Parathyroid adenoma (tissue), 2 donors: ENCODE data around the gene NQO2.
"Not testable (repeated sequence)": the region's sequence is repeated elsewhere in the genome, so short reads cannot be mapped to it uniquely, and the experiment has no call there.

ENCODE experiments used
- H2AFZ ChIP-seq: fragments of 300-600 bp; sonication (generic); one replicate; pipeline ENCODE4 v1.7.0; 2017; ENCODE audit warnings: antibody characterized with exemption, mild to moderate bottlenecking
- H3K27ac ChIP-seq: fragments of 300-600 bp; sonication (generic); one replicate; pipeline ENCODE4 v1.7.0; 2017
- H3K27me3 ChIP-seq: fragments of 300-600 bp; sonication (generic); one replicate; pipeline ENCODE4 v1.7.0; 2017; ENCODE audit warnings: low read length; ENCODE audit not compliant: control insufficient read depth, insufficient read depth
- H3K36me3 ChIP-seq: fragments of 300-600 bp; sonication (generic); one replicate; pipeline ENCODE4 v1.7.0; 2017; ENCODE audit warnings: low read length; ENCODE audit not compliant: control insufficient read depth, insufficient read depth
- H3K4me1 ChIP-seq: fragments of 300-600 bp; sonication (generic); one replicate; pipeline ENCODE4 v1.7.0; 2017; ENCODE audit warnings: control low read depth
- H3K4me2 ChIP-seq: fragments of 300-600 bp; sonication (generic); one replicate; pipeline ENCODE4 v1.7.0; 2017; ENCODE audit warnings: low read length
- H3K4me3 ChIP-seq: fragments of 300-600 bp; sonication (generic); one replicate; pipeline ENCODE4 v1.7.0; 2017; ENCODE audit warnings: low read depth, low read length
- H3K79me2 ChIP-seq: fragments of 300-600 bp; sonication (generic); one replicate; pipeline ENCODE4 v1.7.0; 2017; ENCODE audit warnings: control low read depth
- H3K9ac ChIP-seq: fragments of 300-600 bp; sonication (generic); one replicate; pipeline ENCODE4 v1.7.0; 2017; ENCODE audit warnings: mild to moderate bottlenecking
- H3K9me3 ChIP-seq: fragments of 300-600 bp; sonication (generic); one replicate; pipeline ENCODE4 v1.7.0; 2017; ENCODE audit warnings: low read length; ENCODE audit not compliant: control insufficient read depth
- TF ChIP-seq, protein P1 (sequence below): fragments of 300-600 bp; sonication (generic); IDR thresholded peaks from one replicate; pipeline ENCODE4 v1.7.0; 2017; ENCODE audit warnings: antibody characterized with exemption, mild to moderate bottlenecking
- donor health status: primary hyperparathyroidism.

Gene NQO2

DNA sequence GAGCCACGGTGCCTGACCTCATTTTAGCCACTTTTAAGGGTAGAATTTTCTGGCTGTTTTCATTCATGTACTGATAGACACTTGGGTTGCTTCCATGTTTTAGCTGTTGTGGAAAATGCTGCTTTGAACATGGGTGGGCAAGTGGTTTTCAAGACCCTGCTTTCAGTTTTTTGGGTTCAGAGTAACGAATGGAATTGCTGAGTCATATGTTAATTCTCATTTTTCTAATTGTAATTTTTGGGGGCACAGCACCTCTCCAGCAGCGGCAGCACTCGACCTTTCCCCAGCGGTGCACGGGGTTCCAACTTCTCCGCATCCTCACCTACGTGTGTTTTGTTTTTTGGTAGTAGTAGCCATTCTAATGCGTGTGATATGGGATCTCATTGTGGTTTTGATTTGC, 5.4 kb downstream of the NQO2 start:
- no peak overlapping the region for H2AFZ ChIP-seq
- H3K4me1 ChIP-seq, result no peaks in the 10 kb centered on the region
- no peak overlapping the region for H3K9ac ChIP-seq
- H3K4me2 ChIP-seq, result no peak overlapping the region
- H3K27ac ChIP-seq, result no peak overlapping the region
- no peaks in the 10 kb centered on the region for H3K36me3 ChIP-seq
- TF ChIP-seq, protein P1, sequence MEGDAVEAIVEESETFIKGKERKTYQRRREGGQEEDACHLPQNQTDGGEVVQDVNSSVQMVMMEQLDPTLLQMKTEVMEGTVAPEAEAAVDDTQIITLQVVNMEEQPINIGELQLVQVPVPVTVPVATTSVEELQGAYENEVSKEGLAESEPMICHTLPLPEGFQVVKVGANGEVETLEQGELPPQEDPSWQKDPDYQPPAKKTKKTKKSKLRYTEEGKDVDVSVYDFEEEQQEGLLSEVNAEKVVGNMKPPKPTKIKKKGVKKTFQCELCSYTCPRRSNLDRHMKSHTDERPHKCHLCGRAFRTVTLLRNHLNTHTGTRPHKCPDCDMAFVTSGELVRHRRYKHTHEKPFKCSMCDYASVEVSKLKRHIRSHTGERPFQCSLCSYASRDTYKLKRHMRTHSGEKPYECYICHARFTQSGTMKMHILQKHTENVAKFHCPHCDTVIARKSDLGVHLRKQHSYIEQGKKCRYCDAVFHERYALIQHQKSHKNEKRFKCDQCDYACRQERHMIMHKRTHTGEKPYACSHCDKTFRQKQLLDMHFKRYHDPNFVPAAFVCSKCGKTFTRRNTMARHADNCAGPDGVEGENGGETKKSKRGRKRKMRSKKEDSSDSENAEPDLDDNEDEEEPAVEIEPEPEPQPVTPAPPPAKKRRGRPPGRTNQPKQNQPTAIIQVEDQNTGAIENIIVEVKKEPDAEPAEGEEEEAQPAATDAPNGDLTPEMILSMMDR, result no peak
- no peak overlapping the region for H3K4me3 ChIP-seq
- no peaks in the 10 kb centered on the region for H3K27me3 ChIP-seq
- H3K79me2 ChIP-seq, result no peaks in the 10 kb centered on the region
- H3K9me3 ChIP-seq, result no peaks in the 10 kb centered on the region

DNA sequence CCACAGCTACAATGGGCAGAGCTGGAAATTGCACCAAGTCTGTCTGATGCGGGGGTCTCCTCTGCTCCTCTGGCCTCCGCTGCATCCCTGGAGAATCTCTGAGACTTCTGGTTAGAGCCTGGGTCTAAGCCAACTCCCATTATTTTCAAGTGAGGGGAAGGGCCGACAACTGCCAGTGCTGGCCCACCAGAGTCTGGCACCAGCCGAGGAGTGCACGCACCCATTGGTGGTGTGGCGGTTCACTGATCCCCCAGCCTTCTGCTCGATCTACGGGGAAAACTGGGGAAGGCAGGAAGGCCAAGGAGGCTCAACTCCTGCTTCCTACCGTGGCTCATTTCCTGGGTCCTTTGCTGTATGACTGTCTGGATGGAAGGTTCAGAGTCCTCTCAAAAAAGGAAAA, 6.2 kb downstream of the NQO2 start:
- Histone ChIP-seq H3K4me1 (no peaks in the 10 kb centered on the region), H3K36me3 (no peaks in the 10 kb centered on the region)
- TF ChIP-seq, protein P1, result no peak

DNA sequence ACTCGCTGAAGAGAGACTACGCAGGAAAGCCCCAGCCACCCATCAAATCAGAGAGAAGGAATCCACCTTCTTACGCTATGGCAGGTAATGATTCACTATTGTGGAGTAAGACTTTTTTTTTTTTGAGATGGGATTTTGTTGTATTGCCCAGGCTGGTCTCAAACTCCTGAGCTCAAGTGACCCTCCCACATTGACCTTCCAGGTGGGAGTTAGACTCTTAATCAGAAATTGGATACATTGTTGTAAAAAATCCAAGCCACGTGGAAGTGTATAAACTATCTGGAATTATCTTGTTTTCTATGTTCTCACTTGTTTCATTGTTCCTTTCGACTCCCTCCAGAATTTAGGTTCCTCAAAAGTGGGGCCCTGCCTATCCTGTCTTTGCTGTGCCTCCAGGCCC, 6.8 kb downstream of the NQO2 start:
- Histone ChIP-seq H3K4me1 (no peaks in the 10 kb centered on the region), H3K4me3 (no peak overlapping the region), H3K9ac (no peak overlapping the region), H3K9me3 (no peaks in the 10 kb centered on the region), H2AFZ (no peak overlapping the region), H3K27ac (no peak overlapping the region), H3K36me3 (no peaks in the 10 kb centered on the region), H3K79me2 (no peaks in the 10 kb centered on the region), H3K4me2 (no peak overlapping the region), H3K27me3 (no peaks in the 10 kb centered on the region)
- TF ChIP-seq, protein P1, result no peak

More for the DNA sequence above, 6.2 kb downstream of the NQO2 start:
- no peak overlapping the region for H2AFZ ChIP-seq
- H3K4me3 ChIP-seq, result no peak overlapping the region
- H3K4me2 ChIP-seq, result no peak overlapping the region
- no peaks in the 10 kb centered on the region for H3K79me2 ChIP-seq
- H3K27ac ChIP-seq, result no peak overlapping the region
- no peaks in the 10 kb centered on the region for H3K27me3 ChIP-seq
- no peaks in the 10 kb centered on the region for H3K9me3 ChIP-seq
- H3K9ac ChIP-seq, result no peak overlapping the region

DNA sequence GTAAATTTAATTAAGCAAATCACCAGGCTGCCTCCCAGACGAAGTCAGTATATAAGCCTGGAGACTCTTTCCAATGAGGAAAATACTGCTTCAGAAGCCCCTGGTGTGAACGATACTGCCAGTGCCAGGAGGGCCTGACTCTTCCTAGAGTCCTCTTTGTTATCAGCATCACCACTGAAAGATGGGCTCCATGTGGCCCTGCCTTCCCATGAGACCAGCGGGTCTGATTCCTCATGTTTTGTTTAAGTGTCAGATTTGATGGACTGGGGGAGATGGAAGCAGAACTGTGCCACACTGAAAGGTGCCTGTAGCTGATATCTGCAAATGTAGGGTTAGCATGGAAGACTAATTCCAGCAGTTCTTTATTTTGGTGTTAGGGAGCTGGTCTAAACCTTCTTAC, 7.9 kb downstream of the NQO2 start:
- no peaks in the 10 kb centered on the region for H3K36me3 ChIP-seq
- no peak overlapping the region for H3K4me2 ChIP-seq
- no peak overlapping the region for H3K27ac ChIP-seq
- H3K4me3 ChIP-seq, result no peak overlapping the region
- no peaks in the 10 kb centered on the region for H3K27me3 ChIP-seq
- H3K79me2 ChIP-seq, result no peaks in the 10 kb centered on the region
- TF ChIP-seq, protein P1, result no peak
- no peaks in the 10 kb centered on the region for H3K4me1 ChIP-seq
- no peak overlapping the region for H3K9ac ChIP-seq
- no peaks in the 10 kb centered on the region for H3K9me3 ChIP-seq
- no peak overlapping the region for H2AFZ ChIP-seq

DNA sequence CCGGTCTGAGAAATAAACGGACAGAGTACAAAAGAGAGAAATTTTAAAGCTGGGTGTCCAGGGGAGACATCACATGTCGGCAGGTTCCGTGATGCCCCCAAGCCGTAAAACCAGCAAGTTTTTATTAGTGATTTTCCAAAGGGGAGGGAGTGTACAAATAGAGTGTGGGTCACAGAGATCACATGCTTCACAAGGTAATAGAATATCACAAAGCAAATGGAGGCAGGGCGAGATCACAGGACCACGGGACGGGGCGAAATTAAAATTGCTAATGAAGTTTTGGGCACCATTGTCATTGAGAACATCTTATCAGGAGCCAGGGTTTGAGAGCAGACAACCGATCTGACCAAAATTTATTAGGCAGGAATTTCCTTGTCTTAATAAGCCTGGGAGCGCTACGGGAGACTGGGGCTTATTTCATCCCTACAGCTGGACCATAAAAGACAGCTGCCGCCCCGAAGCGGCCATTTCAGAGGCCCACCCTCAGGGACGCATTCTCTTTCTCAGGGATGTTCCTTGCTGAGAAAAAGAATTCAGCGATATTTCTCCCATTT, 9.1 kb downstream of the NQO2 start:
- not testable (repeated sequence) for H2AFZ ChIP-seq, H3K36me3 ChIP-seq, H3K4me1 ChIP-seq, H3K27me3 ChIP-seq, H3K27ac ChIP-seq, H3K4me3 ChIP-seq, H3K4me2 ChIP-seq, H3K9me3 ChIP-seq, H3K9ac ChIP-seq, H3K79me2 ChIP-seq
